K562 (cell line): ENCODE data around the gene NF2. TPM values are rescaled to one million over a fixed set of nuclear protein-coding genes. Genes with fewer than 3 reads are reported as not detected.
"Not testable (repeated sequence)": the region's sequence is repeated elsewhere in the genome, so short reads cannot be mapped to it uniquely, and the experiment has no call there.

Source experiments
- ATAC-seq: fragments of 200-7000 bp; cut with Tn5 transposase; 3 replicates; pipeline ENCODE4 v1.9.1; 2020; ENCODE audit warnings: moderate library complexity
- BruUV-seq: library from RNA; stranded (reverse); fragments of 400-500 nt; replicated peaks from 2 replicates; lab custom pipeline; 2021; lab: Mats Ljungman, UMichigan
- CTCF ChIA-PET: fragments of 300-600 bp; formaldehyde crosslinking; extraction: SDS; loops from one replicate; lab custom pipeline; 2021; ENCODE audit warnings: low intra/inter-chr PET ratio; lab: Yijun Ruan, JAX
- POLR2A ChIA-PET: fragments of 300-600, 350-650 bp; sonication (Branson Sonifier 250); formaldehyde crosslinking; extraction: SDS; loops from one replicate; lab custom pipeline; 2021; ENCODE audit warnings: antibody characterized with exemption, inconsistent platforms; lab: Yijun Ruan, JAX
- DNase-seq, 4 experiments: peaks; one replicate each; pipeline versions ENCODE4 v3.0.0 to v3.0.0-alpha.2; 2011 to 2018; ENCODE audit warnings: low spot score in 3 of 4, mixed read lengths in 3 of 4; ENCODE audit errors: extremely low read depth in 1 of 4
- FAIRE-seq: peaks from 2 replicates; lab custom pipeline; 2011; peaks lifted over from hg19 to GRCh38; lab: Jason Lieb, UNC
- H2AFZ ChIP-seq: 2 replicates; pipeline ENCODE4 v1.6.0; 2011; ENCODE audit warnings: low read depth, low read length, control low read depth, inconsistent platforms
- H3K27ac ChIP-seq: fragments of 200-600 bp; 3 replicates; pipeline ENCODE4 v1.8.0; 2011; ENCODE audit warnings: low read depth, mild to moderate bottlenecking, control low read depth, inconsistent platforms, low read length, moderate library complexity, mixed read lengths; ENCODE audit errors: extremely low read depth
- H3K27me3 ChIP-seq, 2 experiments: fragments of 300-600 bp in 1 of 2; 2 replicates in 1 of 2; 3 replicates in 1 of 2; pipeline versions ENCODE4 v1.6.0 to v1.8.0; 2011; ENCODE audit warnings: inconsistent platforms in 2 of 2, low read length in 2 of 2, mild to moderate bottlenecking in 1 of 2, mixed read lengths in 1 of 2, moderate library complexity in 1 of 2; ENCODE audit not compliant: control insufficient read depth in 2 of 2, insufficient read depth in 2 of 2
- H3K36me3 ChIP-seq: fragments of 300-600 bp; 3 replicates; pipeline ENCODE4 v1.8.0; 2011; ENCODE audit warnings: mild to moderate bottlenecking, low read length, inconsistent platforms; ENCODE audit not compliant: control insufficient read depth, insufficient read depth
- H3K4me1 ChIP-seq, 2 experiments: fragments of 200-600 bp in 1 of 2; replicated peaks in 1 of 2; 2 replicates in 1 of 2; 3 replicates in 1 of 2; pipeline versions ENCODE4 v1.5.1 to v1.8.0; 2011; ENCODE audit warnings: inconsistent platforms in 2 of 2, low read length in 2 of 2, mild to moderate bottlenecking in 1 of 2, mixed read lengths in 1 of 2, moderate library complexity in 1 of 2; ENCODE audit not compliant: control insufficient read depth in 2 of 2, insufficient read depth in 2 of 2
- H3K4me2 ChIP-seq: 2 replicates; pipeline ENCODE4 v1.6.1; 2011; ENCODE audit warnings: low read length, control low read depth, inconsistent platforms, mixed read lengths; ENCODE audit not compliant: insufficient read depth
- H3K4me3 ChIP-seq: fragments of 200-600 bp; sonication (generic), shearing (Covaris generic); 2 replicates; pipeline ENCODE4 v1.5.1; 2016; ENCODE audit warnings: control low read depth, inconsistent platforms
- H3K79me2 ChIP-seq: fragments of 200-600 bp; 3 replicates; pipeline ENCODE4 v1.8.0; 2011; ENCODE audit warnings: low read length, inconsistent platforms; ENCODE audit not compliant: control insufficient read depth, insufficient read depth
- H3K9ac ChIP-seq, 2 experiments: 2 replicates each; pipeline versions ENCODE4 v1.6.0 to v1.6.1; 2011; ENCODE audit warnings: low read depth in 2 of 2, low read length in 2 of 2, control low read depth in 1 of 2, inconsistent platforms in 1 of 2, mild to moderate bottlenecking in 1 of 2, mixed read lengths in 1 of 2; ENCODE audit not compliant: insufficient read depth in 1 of 2
- H3K9me1 ChIP-seq: one replicate; pipeline ENCODE4 v1.6.0; 2011; ENCODE audit warnings: inconsistent platforms, mild to moderate bottlenecking, low read length, moderate library complexity; ENCODE audit not compliant: control insufficient read depth, insufficient read depth
- H3K9me3 ChIP-seq: replicated peaks from 2 replicates; pipeline ENCODE4 v1.5.1; 2011; ENCODE audit warnings: low read depth, low read length, inconsistent platforms; ENCODE audit not compliant: control insufficient read depth, insufficient read depth
- H4K20me1 ChIP-seq: replicated peaks from 2 replicates; pipeline ENCODE4 v1.6.1; 2011; ENCODE audit warnings: low read length, inconsistent platforms, mixed read lengths; ENCODE audit not compliant: control insufficient read depth, insufficient read depth
- AFF1 ChIP-seq, 2 experiments: fragments of 450-650 bp; IDR thresholded peaks; 2 replicates each; pipeline ENCODE4 v1.6.1; 2018; ENCODE audit warnings: mild to moderate bottlenecking in 2 of 2, low read depth in 1 of 2; ENCODE audit not compliant: partially characterized antibody in 2 of 2
- BCOR ChIP-seq: fragments of 450-650 bp; IDR thresholded peaks from 2 replicates; pipeline ENCODE4 v1.6.1; 2016
- NRF1 ChIP-seq, 2 experiments: fragments of 450-650 bp; IDR thresholded peaks in 1 of 2; conservative IDR thresholded peaks in 1 of 2; 2 replicates each; pipeline ENCODE4 v1.6.1; 2014; ENCODE audit warnings: mild to moderate bottlenecking in 2 of 2
- ZNF121 ChIP-seq: sonication (generic); formaldehyde crosslinking; conservative IDR thresholded peaks from 2 replicates; pipeline ENCODE4 v1.8.0; 2022; ENCODE audit warnings: missing genetic modification reagents
- ZNF707 ChIP-seq: fragments of 250-450 bp; sonication (Bioruptor Pico); conservative IDR thresholded peaks from 2 replicates; pipeline ENCODE4 v1.8.0; 2022; ENCODE audit warnings: inconsistent platforms, mild to moderate bottlenecking, moderate library complexity
- WGBS: fragments of 100-300 bp; shearing (Covaris generic); methylation state at CpG from one replicate; pipeline ENCODE4 v1.1.6; 2016; ENCODE audit warnings: low coverage, mixed read lengths; ENCODE audit not compliant: insufficient coverage; ENCODE audit errors: missing lambda C conversion rate; 5-methylcytosine and 5-hydroxymethylcytosine counted together
- in situ Hi-C: fragments of 300-500 bp; cut with MboI; formaldehyde crosslinking; loops from 4 replicates; pipeline ENCODE4 v1.15.0; 2018; ENCODE audit warnings: inconsistent platforms, mixed read lengths
- intact Hi-C: fragments of 100-400 bp; cut with micrococcal nuclease; formaldehyde crosslinking; loops from 2 replicates; pipeline ENCODE4 v1.14.2; 2022
- polyA plus RNA-seq, 8 experiments: library from polyadenylated mRNA; depleted of rRNA in 4 of 8; stranded (reverse) in 5 of 8; unstranded in 3 of 8; fragments of >200 nt; fragmentation: Nextera tagmentation in 2 of 8; fragmentation: Illumina TruSeq in 1 of 8; extraction: Ambion mirVana in 2 of 8; extraction: Trizol in 1 of 8; gene quantifications; 2 replicates each; pipeline versions ENCODE4 v1.2.1 to v1.2.3, GENCODE V29; 2011 to 2014; ENCODE audit warnings: inconsistent platforms in 1 of 8, missing spikeins in 1 of 8
- total RNA-seq, 7 experiments: library from RNA; depleted of rRNA in 6 of 7; stranded (reverse); fragments of >200 nt in 6 of 7; fragmentation: Illumina TruSeq in 2 of 7; extraction: Trizol in 2 of 7; gene quantifications; 2 replicates each; pipeline versions ENCODE4 v1.2.1 to v1.2.3, GENCODE V29; 2011 to 2021; ENCODE audit warnings: low replicate concordance in 1 of 7

The NF2 gene
- total and polyA plus RNA-seq, 9 of the 15 experiments (the other 6 are each of a cell fraction or from before 2014, with no cell fraction given): 2.2 to 32.5 (median 15.2) TPM

- TF ChIP-seq AFF1 (IDR thresholded peaks at IDR 0.05; ENCODE audit: low read depth in 1 of 2, partially characterized antibody in 2 of 2): no peak
- TF ChIP-seq ZNF707: no peak
- TF ChIP-seq NRF1 (conservative IDR thresholded peaks at IDR 0.05 in 1 of 2, IDR thresholded peaks at IDR 0.05 in 1 of 2): no peak
Measured at GRCh38 chr22:29584975-29585374, 18.5 kb upstream of the NF2 start (continued).

GRCh38 chr22:29586193-29586705 is 17.2 kb upstream of the NF2 start:
- in situ Hi-C loops, H3K36me3 ChIP-seq, FAIRE-seq: not testable (repeated sequence)

More at GRCh38 chr22:29586193-29586705, 17.2 kb upstream of the NF2 start:
- POLR2A ChIA-PET, H3K4me1 ChIP-seq, CTCF ChIA-PET, H3K4me3 ChIP-seq, H3K9me1 ChIP-seq, H3K9me3 ChIP-seq, H4K20me1 ChIP-seq, H3K9ac ChIP-seq, ATAC-seq, H3K4me2 ChIP-seq, BruUV-seq, H3K27ac ChIP-seq: not testable (repeated sequence)
- peak; percentile 10; the same call in 1 of the 2 replicates for TF ChIP-seq BCOR
- TF ChIP-seq ZNF121 (CRISPR knock-in tag): peak; percentile 63
- TF ChIP-seq, all 486 proteins: peak for 2; not testable (repeated sequence) for 484
- intact Hi-C loops, H2AFZ ChIP-seq, H3K79me2 ChIP-seq, DNase-seq, H3K27me3 ChIP-seq: not testable (repeated sequence)
- WGBS: 59% methylated on average over 3 of the region's 4 CpGs
